ENCODE measurements around the gene NAA15.
A peak's percentile ranks its signal among the peaks of the same experiment; 100 is the strongest.
"Not testable (repeated sequence)": the region's sequence is repeated elsewhere in the genome, so short reads cannot be mapped to it uniquely, and the experiment has no call there.

NAA15 gene

DNA sequence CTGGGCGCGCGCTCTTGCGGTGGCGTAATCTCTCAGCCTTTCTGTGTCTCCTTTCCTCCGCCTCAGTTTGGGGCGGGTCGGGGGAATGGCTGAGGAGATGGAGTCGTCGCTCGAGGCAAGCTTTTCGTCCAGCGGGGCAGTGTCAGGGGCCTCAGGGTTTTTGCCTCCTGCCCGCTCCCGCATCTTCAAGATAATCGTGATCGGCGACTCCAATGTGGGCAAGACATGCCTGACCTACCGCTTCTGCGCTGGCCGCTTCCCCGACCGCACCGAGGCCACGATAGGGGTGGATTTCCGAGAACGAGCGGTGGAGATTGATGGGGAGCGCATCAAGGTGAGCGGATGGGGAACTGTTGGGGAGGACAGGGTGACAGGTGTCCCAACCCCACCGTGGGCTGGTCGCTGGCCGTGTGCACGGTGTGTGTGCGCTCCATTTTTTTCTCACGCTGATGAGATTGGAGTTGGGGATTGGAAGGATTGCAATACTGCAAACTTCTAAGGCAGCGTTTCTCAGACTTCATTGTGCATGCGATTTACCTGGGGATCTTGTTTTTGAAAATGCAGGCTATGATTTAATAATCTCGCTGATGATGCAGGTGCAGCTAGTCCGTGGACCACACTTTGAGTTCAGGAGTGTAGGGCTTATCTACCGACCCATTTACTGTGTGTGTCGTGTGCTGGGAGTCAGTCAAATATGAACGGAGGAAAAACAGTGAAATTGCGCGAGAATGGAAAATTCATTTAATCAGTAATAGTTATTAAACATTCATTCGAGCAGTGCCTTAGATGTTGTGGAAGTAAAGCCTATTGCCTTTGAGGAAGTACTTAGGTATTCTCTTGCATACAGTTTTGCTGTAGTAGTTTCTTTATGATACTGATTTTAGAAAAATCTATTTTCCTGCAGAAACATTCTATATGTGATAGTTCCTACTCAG, 153.1 kb downstream of the NAA15 start, which contains the start of gene RAB33B:
RAB33B (plus strand) TSS at position 11 of the 935 bp plus-strand sequence; CDS start at position 86, 75 bp downstream.
- DNase-seq = no peak

DNA sequence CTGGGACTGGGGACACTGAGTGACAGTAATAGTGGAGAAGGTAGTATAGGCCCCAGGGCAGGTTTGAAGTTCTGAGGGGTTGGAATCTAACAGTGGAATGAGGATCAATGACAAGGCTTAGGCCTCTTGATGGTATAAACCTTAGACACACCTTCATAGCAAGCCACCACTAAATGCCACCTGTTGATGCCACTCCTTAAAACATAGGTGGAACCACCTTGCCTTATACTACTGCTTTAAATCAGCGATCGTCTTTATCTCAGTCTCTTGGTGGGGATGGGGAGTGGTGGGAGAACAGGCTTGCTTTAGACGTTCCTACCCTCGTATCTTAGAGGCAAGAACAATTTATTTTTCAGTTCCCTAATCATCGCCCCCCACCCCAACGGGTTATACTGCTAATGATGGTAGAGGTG, 153.8 kb downstream of the NAA15 start:
- DNase-seq = no peak

DNA sequence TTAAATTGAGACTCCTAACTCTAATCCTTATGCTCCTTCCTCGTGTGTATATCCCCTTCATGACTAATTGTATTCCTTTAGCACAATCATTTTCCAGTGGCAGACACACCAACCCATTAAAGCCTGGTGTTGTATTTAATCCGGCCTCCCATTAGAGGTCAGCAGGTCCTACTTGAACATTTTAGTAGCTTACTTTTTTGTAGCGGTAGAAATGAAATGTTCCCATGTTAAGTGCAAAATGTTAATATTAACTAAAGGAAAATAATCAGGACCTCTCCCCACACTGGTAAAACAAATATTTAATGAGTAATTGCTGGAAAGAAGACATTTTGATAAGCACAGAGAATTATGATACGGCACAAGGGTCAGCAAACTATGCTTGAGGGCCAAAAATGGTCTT, 156.0 kb downstream of the NAA15 start:
- no peak for DNase-seq

DNA sequence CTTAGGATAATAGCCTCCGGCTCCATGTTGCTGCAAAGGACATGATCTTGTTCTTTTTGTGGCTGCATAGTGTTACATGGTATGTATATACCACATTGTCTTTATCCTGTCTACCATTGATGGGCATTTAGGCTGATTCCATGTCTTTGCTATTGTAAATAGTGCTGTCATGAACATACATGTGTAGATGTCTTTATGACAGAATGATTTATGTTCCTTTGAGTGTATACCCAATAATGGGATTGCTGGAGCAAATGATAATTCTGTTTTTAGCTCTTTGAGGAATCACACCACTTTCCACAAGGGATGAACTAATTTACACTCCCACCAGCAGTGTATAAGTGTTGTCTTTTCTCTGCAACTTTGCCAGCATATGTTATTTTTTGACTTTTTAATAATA, 157.2 kb downstream of the NAA15 start:
- no peak for DNase-seq

DNA sequence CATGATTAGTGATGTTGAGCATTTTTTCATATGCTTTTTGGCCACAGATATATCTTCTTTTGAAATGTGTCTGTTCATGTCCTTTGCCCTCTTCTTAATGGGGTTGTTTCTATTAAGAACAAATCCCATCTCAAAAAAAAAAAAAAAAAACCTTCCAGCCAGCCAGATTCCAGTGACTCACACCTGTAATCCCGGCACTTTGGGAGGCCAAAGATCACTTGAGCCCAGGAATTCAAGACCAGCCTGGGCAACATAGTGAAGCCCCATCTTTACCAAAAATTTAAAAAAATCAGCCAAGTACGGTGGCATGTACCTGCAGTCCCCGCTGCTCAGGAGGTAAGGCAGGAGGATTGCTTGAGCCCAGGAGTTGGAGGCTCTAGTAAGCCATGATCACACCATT, 157.7 kb downstream of the NAA15 start:
- peak; percentile 65 for DNase-seq

DNA sequence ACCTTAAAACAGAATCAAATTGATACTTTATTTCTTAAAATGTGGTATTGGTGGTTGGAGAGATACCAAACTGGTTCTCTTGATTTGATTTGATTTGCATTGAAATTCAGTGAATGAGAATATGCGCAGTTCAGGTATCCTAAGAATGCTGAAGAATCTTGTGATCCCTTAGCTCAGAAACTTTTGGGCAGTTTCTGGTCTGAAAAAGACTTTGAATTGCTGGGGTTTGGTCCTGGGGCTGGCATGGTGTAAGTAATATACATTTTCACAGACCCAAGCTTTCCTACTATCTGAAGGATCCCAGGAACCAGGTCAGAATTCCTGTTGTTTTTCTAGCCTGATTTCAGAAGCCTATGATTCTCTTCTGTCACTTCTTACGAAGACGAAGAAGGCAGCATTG, 159.3 kb downstream of the NAA15 start:
- no peak for DNase-seq

DNA sequence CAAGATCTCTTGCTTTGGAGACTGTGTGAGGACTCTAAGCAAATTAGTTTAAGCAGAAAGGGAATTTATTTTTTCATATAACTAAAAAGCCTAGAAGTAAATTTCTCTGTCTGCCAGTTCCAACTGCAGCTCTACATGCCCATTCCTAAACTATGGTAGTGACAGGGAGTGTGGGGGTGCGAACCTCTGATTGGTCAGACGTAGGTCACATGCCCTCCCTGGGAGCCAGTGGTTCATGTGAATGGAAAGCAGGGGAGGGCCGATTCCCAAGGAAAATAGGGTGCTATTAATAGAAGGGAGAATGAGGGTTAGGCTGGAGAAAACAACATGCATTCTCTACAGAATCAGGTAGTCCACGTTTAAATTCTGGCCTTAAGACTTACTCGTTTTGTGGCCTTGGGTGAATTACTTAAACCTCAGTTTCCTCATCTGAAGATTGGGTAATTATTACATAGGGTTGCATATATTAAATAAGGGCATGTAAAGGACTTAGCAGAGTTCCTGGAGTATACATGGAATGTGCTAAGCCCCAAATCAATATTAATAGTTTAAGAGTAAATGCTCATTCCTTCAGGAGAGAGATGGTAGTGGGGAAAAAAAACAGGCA, 159.8 kb downstream of the NAA15 start:
- DNase-seq = no peak

DNA sequence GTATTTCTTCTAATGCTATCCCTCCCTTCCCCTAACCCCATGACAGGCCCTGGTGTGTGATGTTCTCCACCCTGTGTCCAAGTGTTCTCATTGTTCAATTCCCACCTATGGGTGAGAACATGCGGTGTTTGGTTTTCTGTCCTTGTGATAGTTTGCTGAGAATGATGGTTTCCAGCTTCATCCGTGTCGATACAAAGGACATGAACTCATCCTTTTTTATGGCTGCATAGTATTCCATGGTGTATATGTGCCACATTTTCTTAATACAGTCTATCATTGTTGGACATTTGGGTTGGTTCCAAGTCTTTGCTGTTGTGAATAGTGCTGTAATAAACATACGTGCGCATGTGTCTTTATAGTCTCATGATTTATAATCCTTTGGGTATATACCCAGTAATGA, 163.2 kb downstream of the NAA15 start:
- DNase-seq = not testable (repeated sequence)

DNA sequence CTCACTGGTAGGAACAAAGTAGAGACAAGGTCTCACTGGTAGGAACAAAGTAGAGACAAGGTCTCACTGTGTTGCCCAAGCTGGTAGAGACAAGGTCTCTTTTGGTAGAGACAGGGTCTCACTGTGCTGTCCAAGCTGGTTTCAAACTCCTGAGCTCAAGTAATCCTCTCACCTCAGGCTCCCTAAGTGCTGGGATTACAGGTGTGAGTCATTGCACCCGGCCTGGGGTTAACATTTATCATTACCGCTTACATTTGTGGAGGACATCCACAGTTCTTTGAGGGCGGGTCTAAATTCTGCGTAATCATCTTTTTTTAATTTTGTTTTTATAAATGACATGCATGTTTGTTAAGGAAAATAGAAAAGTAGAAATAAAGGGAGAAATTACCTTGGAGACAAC, 164.6 kb downstream of the NAA15 start:
- no peak for DNase-seq

DNA sequence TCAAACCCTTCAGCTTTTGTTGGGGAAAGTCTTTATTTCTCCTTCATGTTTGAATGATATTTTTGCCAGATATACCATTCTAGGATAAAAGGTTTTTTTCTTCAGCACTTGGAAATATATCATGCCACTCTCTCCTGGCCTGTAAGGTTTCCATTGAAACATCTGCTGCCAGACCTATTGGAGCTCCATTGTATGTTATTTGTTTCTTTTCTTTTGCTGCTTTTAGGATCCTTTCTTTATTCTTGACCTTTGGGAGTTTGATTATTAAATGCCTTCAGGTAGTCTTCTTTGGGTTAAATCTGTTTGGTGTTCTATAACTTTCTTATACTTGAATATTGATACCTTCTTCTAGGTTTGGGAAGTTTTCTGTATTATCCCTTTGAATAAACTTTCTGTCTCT, 167.5 kb downstream of the NAA15 start:
- not testable (repeated sequence) for DNase-seq

DNA sequence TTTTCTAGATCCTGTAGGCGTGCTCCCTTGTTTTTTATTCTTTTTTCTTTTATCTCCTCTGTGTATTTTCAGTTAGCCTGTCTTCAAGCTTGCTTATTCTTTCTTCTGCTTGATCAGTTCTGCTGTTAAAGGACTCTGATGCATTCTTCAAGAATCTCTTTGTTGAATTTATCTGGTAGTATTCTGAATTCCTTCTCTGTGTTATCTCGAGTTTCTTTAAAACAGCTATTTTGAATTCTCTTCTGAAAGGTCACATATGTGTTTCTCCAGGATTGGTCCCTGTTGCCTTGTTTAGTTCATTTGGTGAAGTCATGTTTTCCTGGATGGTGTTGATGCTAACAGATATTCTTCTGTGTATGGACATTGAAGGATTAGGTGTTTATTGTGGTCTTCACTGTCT, 167.9 kb downstream of the NAA15 start:
- DNase-seq = no peak

Data from islet precursor cell (in vitro differentiated cells).